CD4-positive, alpha-beta T cell treated with Interleukin-6 for 4 hours (primary cell): ENCODE data around the gene TSPAN32.
"Not testable (repeated sequence)": the region's sequence is repeated elsewhere in the genome, so short reads cannot be mapped to it uniquely, and the experiment has no call there.

Experiments used
- DNase-seq: peaks from one replicate; pipeline ENCODE4 v3.0.0-alpha.2; 2020; ENCODE audit warnings: mixed read lengths

TSPAN32 gene

DNA sequence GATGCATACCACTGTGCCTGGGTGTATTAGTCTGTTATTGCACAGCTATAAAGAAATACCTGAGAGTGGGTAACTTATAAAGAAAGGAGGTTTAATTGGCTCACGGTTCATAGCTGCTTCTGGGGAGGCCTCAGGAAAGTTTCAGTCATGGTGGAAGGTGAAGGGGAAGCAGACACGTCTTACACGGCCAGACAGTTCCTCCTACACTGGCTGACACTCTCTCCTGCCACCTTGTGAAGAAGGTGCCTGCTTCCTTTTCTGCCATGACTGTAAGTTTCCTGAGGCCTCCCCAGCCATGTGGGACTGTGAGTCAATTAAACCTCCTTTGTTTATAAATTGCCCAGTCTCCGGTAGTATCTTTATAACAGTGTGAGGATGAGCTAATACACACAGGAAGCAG, 41.7 kb downstream of the TSPAN32 start:
- no peak for DNase-seq

- DNase-seq, result no peak
Observed at GRCh38 chr11:2345050-2345449, 43.2 kb downstream of the TSPAN32 start.

DNA sequence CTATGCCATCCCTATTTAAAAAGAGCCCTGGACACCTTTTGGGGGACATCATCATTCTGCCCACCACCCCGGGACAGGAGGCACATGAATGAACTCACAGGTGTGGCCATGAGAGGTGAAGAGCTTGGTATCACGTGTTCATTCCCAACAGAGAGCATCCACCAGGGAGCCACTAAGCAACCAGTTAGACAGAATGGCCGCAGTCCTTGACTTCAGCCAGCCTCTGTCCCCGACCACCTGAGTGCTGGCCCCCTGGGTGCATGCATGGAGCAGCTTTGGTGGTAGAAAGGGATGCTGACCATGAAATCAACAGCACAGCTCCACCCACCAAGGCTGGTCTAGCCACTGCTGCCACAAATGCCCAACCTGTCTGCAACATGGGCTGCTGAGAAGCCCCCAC, 44.2 kb downstream of the TSPAN32 start:
- no peak for DNase-seq

DNA sequence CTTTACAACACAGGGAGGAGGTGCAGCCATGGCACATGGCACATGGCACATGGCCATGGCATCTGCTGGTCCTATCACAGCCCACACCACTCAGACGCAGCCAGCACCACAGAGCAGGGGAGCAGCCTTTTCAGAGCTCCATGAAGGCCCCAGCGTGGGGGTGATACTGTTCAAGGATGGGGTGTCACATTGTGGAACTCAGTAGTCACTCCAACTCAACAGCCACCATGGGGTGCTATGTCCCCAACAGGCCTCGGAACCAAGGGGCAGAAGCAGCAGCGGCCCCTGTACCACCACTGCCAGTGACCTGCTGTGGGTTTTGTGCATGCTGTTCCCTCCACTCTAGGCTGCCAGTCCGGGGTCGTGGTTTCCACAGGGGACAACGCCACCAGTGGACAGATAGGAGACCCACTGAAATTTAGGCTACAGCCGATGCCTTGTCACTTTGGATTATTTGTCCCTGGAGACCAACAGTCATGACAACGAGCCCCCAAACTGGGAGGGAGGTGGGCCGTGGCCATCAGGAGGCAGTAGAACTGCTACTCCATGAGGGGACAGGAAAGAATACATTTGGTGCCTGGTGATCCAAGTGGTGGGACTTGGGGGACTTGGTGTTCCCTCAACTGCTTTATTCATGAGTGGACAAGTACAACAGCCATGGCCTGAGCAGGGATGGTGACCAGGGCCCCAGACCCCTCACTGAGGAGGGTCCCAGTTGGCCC, 44.9 kb downstream of the TSPAN32 start:
- DNase-seq, result no peak

- DNase-seq, result no peak
Observed at GRCh38 chr11:2347308-2347830, 45.6 kb downstream of the TSPAN32 start.

GRCh38 chr11:2348986-2349385, 47.2 kb downstream of the TSPAN32 start:
- no peak for DNase-seq

GRCh38 chr11:2351701-2352100, 49.9 kb downstream of the TSPAN32 start:
- no peak for DNase-seq

DNA sequence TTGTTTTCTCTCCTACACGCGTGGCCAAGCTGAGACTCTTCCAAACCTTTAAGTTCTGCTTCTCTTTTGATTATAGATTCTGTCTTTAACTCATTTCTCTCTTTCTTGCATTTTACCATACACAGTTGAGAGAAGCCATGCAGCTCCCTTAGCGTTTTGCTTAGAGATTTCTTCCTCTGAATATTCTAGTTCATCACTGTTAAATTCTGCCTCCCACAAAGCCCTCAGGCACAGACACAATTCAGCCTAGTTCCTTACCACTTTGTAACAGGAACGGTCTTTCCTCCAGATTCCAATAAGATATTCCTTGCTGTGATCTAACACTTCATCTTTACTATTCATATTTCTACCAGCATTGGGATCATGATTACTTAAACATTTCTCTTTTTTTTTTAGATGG, 50.6 kb downstream of the TSPAN32 start:
- no peak for DNase-seq

DNA sequence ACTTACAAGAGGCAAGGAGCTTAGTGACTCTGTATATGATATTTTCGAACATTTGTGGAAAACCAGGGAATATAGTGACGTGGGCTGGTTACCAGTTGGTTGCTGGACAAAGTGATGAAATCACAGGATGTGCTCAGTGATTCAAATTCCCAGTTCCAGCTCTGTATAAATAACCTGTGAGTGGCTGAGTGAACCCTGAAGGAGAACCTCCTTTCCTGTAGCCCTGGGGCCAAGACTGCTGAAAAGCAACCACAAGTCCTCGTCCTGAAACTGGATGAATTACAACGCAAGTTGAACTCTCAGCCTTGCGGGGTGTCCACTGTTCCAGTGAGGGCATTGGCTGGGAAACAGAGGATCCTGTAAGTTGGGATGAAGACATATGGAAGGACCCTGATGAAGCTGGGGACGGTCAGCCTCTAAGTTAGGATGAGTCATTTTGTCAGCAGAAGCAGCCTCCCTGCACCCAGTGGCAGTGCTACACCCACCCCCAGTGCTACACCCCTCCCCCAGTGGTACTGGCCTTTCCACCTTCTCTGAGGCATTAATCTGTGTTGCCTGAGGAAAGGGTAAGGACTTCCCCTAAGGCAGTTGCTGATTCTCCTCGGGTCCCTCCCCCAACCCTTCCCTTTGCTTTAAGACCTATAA, 53.3 kb downstream of the TSPAN32 start:
- DNase-seq, result no peak

- no peak for DNase-seq
Observed at GRCh38 chr11:2357246-2357645, 55.4 kb downstream of the TSPAN32 start.

GRCh38 chr11:2357651-2358050, 55.8 kb downstream of the TSPAN32 start:
- DNase-seq, result not testable (repeated sequence)

- DNase-seq, result no peak
Observed at GRCh38 chr11:2358754-2359442, 57.1 kb downstream of the TSPAN32 start.

DNA sequence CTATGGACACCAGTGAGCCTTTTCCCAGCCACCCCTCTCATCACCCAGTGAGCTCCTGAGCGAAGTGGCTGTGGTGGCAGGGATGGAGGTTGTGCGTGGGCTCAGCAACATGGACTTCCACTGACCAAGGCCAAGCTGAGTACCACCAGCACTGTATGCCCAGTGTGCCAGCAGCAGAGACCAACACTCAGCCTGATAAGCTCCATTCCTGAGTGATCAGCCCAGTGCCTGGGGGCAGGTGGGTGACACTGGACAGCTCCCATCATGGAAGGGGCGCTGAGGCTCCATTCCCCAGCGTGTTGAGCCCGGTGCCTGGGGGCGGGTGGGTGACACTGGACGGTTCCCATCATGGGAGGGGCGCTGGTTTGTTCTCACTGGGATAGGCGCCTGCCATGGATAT, 57.7 kb downstream of the TSPAN32 start:
- DNase-seq, result no peak

DNA sequence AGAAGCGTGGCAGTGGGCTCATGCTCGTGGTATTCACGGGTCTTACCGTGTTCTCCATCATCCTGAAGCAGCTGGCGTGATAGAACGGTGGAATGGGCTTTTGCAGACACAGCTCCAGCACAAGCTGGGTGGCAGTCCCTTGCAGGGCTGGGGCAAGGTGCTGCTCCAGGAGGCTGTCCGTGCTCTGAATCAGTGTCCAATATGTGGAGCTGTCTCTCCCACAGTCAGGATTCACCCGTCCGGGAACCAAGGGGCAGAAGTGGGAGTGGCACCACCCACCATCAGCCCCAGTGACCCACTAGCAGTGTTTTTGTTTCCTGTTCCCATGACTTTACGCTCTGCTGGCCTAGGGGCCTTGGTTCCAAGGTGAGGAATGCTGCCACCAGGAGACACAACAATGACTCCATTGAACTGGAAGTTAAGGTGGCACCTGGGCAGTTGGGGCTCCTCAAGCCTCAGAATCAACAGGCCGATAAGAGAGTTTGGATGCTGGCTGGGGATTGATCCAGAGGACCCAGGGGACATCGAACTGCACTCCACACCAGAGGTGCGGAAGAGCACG, 58.3 kb downstream of the TSPAN32 start:
- DNase-seq, result no peak

- no peak for DNase-seq
Observed at GRCh38 chr11:2361565-2361964, 59.8 kb downstream of the TSPAN32 start.

DNA sequence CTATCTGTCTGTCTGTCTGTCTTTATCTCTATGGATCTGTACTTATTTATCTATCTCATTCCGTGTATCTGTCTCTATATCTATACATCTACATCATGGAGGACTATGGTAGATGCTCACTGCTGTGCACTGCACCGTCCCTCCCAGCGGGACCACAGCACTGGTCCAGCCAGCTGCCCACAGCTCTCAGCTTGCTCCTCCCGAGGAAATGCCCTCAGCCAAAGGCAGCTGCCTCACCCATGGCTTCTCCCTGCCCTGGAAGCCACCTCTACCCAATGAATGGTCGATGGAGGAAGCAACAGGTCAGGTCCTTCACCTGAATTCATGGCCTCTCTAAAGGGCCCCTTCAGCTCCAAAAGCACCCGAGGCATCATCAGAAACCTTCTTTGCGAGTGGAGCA, 60.6 kb downstream of the TSPAN32 start:
- DNase-seq, result no peak

DNA sequence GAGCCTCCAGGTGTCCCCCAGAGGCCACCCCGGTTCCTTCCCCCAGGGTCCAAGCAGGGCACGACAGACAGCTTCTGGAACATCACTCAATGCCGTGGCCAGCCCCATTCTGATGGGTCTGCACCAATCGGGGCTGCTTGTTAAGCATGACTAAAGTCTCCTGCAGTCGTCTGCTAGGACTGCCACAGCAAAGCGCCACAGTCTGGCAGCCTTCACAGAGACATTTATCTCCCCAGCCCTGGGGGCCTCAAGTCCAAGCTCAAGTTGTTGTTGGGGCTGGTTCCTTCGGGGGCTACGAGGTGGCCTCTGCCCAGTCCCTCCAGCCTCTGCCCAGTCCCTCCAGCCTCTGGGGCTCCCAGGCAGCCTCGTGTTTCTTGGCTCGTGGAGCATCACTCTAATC, 61.3 kb downstream of the TSPAN32 start:
- DNase-seq, result no peak

DNA sequence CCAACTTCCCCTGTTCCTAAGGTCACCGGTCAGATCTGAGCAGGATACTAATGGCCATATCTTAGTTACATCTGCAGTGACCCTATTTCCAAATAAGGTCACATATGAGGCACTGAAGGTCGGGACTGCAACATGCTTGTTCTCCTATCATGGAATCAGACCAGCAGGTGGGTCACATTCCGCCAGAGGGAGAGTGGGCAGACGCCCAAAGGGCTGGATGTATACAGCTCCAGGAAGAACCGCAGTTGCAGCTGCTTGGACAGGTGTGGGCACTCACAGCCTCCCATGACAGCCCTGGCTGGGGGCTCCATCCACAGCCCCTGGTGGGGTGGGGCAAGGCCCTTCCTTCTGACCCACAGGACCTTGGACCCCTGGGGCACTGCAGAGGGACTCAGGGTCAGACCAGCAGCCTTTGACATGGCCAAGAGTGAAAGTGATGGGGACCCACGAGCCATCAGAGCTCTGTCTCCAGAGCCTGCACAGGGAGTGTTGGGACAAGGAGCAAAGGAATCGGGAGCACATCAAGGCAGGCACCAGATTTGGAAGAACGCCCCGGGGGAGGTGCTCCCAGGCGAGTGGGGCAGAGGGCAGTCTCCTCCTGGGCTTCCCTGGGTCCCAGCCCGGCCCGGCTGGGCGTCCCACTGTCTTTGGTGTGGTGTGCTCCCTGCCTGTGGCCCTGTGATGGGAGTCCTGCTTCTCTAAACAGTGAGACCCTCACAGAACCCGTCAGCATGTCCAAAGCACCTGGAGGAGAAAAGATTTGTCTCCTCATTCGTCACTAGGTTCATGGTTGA, 62.0 kb downstream of the TSPAN32 start:
- DNase-seq, result no peak

DNA sequence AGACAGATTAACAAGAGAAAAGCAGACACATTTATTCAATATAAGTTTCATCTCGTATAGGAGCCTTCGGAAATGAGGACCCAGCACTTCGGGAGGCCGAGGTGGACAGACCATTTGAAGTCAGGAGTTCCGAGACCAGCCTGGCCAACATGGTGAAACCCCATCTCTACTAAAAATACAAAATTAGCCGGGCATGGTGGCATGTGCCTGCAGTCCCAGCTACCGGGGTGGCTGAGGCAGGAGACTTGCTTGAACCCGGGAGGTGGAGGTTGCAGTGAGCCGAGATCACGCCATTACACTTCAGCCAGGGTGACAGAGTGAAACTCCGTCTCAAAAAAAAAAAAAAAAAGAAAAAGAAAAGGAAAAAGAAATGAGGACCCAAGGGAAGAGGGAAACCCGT, 62.6 kb downstream of the TSPAN32 start:
- DNase-seq, result not testable (repeated sequence)

- no peak for DNase-seq
Observed at GRCh38 chr11:2365571-2366210, 63.9 kb downstream of the TSPAN32 start.

DNA sequence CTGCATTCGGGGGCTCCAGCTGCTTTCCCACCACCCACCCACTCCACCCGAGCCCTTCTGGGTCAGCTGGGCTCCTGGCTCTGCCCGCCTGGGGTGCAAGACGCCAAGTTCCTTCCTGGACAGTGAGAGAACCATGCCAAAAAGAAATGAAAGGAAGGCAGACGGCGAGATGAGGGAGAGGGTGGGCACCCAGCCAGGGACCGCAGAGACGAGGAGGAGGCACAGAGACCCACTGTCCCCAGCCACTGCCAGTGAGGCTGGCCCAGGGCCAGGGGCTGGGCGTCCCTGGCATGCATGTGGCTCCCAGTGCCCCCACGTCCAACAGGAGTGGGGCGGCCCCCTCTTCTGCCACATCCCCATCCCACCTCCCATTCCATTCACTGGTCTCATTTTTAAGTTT, 64.5 kb downstream of the TSPAN32 start:
- no peak for DNase-seq

GRCh38 chr11:2366733-2367132, 64.9 kb downstream of the TSPAN32 start:
- no peak for DNase-seq
